Activated CD8-positive, alpha-beta memory T cell treated with anti-CD3 and anti-CD28 coated beads for 36 hours (primary cell): ENCODE measurements around the gene ZNHIT2. TPM values are rescaled to one million over a fixed set of nuclear protein-coding genes. Genes with fewer than 3 reads are reported as not detected.

Experiments
- CTCF ChIA-PET: fragments of 350-600 bp; sonication (Branson Sonifier 250); formaldehyde crosslinking; loops from one replicate; lab custom pipeline; 2021; ENCODE audit warnings: antibody characterized with exemption; lab: Charles Lee
- POLR2A ChIA-PET: fragments of 350-600 bp; sonication (Branson Sonifier 250); formaldehyde crosslinking; loops from one replicate; lab custom pipeline; 2021; ENCODE audit warnings: antibody characterized with exemption; lab: Charles Lee
- total RNA-seq, 2 experiments: library from RNA; stranded (reverse); gene quantifications; one replicate each; pipeline ENCODE4 v1.2.3, GENCODE V29; 2021

ZNHIT2 gene
- total RNA-seq, 2 experiments from 2014 or later = 16.5 to 18.2 TPM

DNA sequence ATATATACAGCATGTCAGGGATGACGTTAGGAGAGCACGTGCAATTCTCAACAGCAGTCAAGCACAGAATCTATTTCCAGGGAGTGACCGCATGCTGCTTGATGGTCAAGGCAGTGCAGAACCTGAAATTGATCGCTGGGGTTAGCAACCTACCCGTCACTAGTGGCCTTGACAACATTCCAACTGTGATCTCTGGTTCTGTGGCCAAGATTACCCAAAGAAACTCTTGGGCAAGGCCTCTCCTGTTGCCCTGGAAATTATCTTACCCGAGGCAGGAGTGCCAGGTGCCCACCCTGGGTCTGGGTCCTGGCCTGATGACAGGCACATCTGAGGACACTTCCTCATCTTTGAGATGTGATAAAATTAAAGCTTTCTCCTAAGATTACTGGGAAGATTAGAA is 3.7 kb downstream of the ZNHIT2 start:
- POLR2A ChIA-PET = interaction anchor here (0.6 to 3.9 kb wide), 3 partner anchors 7 to 482 kb away, joined by 3 to 15 read pairs (median 3); partner anchors contain the start of genes FAU and MRPL49
- CTCF ChIA-PET = interaction anchor here (1.2 to 7.4 kb wide), 5 partner anchors 8 to 187 kb away, joined by 3 to 109 read pairs (median 4); partner anchors contain the start of genes CAPN1, FAU, MRPL49 and SYVN1

DNA sequence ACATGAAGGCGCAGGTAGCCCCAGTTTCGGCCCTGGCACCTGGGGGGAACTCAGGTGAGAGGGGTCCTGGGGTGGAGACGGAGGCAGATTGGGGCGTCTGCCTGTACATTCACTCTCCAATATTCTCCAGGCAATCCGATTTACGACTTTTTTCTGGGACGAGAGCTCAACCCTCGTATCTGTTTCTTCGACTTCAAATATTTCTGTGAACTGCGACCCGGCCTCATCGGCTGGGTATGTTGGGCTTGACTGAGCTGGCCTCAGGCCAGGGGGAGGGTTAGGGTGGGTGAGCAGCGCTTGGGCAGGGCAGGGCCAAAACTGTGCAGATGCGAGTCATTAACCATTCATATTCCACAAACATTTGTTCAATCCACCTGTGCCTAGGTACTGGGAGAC is 4.1 kb downstream of the ZNHIT2 start:
- CTCF ChIA-PET = interaction anchor here (1.0 to 7.4 kb wide), 10 partner anchors 8 to 260 kb away, joined by 3 to 109 read pairs (median 4); partner anchors contain the start of genes CAPN1, FAU, MRPL49 and SAC3D1

GRCh38 chr11:65112546-65113360 is 4.7 kb downstream of the ZNHIT2 start:
- ChIA-PET CTCF (interaction anchor here (0.8 to 7.4 kb wide), 16 partner anchors 9 to 264 kb away, joined by 3 to 109 read pairs (median 3); partner anchors contain the start of genes ARL2, CAPN1, FAU and MRPL49), POLR2A (interaction anchor here (0.8 to 3.9 kb wide), 3 partner anchors 9 to 16 kb away, joined by 3 to 17 read pairs (median 15); partner anchors contain the start of genes FAU, MRPL49 and VPS51)

More for the DNA sequence above, 4.1 kb downstream of the ZNHIT2 start:
- POLR2A ChIA-PET = interaction anchor here (0.7 to 3.9 kb wide), 4 partner anchors 8 to 79 kb away, joined by 3 to 17 read pairs (median 9); partner anchors contain the start of genes FAU, MRPL49 and VPS51

DNA sequence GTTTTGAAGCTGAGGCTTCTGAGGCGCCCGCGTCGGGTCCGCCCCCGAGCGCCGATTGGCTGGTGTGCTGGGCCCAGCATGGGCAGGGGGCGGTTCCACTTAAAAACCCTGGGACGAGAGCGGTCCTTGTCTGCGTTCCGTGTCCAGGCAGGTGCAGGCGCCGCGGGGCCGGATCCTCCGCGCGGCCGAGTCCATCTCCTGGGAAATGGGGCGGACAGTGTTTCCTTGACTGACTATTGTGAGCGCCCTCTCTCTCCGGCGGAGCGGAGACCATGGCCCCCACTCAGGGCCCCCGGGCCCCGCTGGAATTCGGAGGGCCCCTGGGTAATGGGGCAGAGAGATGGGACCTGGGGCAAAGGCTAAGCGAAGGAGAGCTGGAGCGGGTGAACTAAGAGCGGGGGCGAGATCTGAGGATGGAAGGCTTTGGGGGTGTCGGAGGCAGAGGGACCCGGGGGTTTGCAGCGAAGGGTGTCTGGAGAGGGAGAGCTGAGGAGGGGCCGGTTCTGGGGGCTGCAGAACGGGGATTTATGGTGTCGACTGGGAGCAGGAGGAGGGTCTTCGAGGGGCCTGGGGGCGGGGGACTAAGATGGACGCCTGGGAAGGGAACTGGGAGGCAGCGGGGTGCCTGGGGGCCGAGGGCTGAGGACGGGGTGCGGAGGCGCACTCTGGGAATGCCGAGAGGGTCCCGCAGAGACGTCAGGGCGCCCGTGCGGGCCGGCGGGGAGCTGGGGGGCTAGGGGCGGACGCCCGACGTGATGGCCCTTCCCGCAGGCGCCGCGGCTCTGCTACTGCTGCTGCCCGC is 5.6 kb downstream of the ZNHIT2 start, which contains the start of gene TM7SF2:
Gene TM7SF2, plus strand, starts transcription at position 129 of the 802 bp plus-strand sequence. Its CDS starts 144 bp downstream, at position 273.
- ChIA-PET CTCF (interaction anchor here (0.8 to 7.4 kb wide), 20 partner anchors 8 to 263 kb away, joined by 3 to 109 read pairs (median 3); partner anchors contain the start of genes ARL2, CAPN1, FAU and MRPL49), POLR2A (interaction anchor here (0.6 to 3.9 kb wide), 5 partner anchors 9 to 65 kb away, joined by 5 to 17 read pairs (median 9); partner anchors contain the start of genes FAU, MRPL49 and VPS51)

GRCh38 chr11:65111159-65111743 is 6.2 kb downstream of the ZNHIT2 start:
- ChIA-PET CTCF (interaction anchor here (0.9 to 7.4 kb wide), 18 partner anchors 8 to 249 kb away, joined by 3 to 109 read pairs (median 3); partner anchors contain the start of genes ARL2, CAPN1, DPF2 and FAU), POLR2A (interaction anchor here (0.6 to 3.9 kb wide), 5 partner anchors 10 to 66 kb away, joined by 5 to 17 read pairs (median 9); partner anchors contain the start of genes FAU, MRPL49 and VPS51)

- ChIA-PET CTCF (interaction anchor here (0.5 to 7.4 kb wide), 19 partner anchors 9 to 249 kb away, joined by 3 to 109 read pairs (median 3); partner anchors contain the start of genes CAPN1, DPF2, FAU and MRPL49), POLR2A (interaction anchor here (1.9 to 3.9 kb wide), 3 partner anchors 9 to 14 kb away, joined by 9 to 17 read pairs (median 15); partner anchors contain the start of genes FAU, MRPL49 and VPS51)
These were observed 7.1 kb downstream of the ZNHIT2 start for GRCh38 chr11:65110354-65110861.

GRCh38 chr11:65109231-65110198 is 8.0 kb downstream of the ZNHIT2 start:
- CTCF ChIA-PET = interaction anchor here (0.5 to 7.4 kb wide), 11 partner anchors 10 to 264 kb away, joined by 3 to 109 read pairs (median 4); partner anchors contain the start of genes CAPN1, DPF2, FAU and MRPL49
- POLR2A ChIA-PET = interaction anchor here (1.2 to 3.9 kb wide), 3 partner anchors 8 to 12 kb away, joined by 3 to 15 read pairs (median 9); partner anchors contain the start of genes FAU and MRPL49

- CTCF ChIA-PET = interaction anchor here (1.0 to 7.4 kb wide), 3 partner anchors 8 to 263 kb away, joined by 3 to 109 read pairs (median 7); partner anchors contain the start of genes VPS51 and ZNHIT2
- POLR2A ChIA-PET = interaction anchor here (1.2 kb wide), 1 partner anchor 10 kb away, joined by 3 read pairs; no protein-coding TSS in a partner anchor
These were observed 8.9 kb downstream of the ZNHIT2 start for GRCh38 chr11:65108469-65109123.

- ChIA-PET POLR2A (interaction anchor here (1.2 kb wide), 1 partner anchor 10 kb away, joined by 3 read pairs; no protein-coding TSS in a partner anchor), CTCF (interaction anchor here (1.8 to 7.4 kb wide), 2 partner anchors 9 kb away, joined by 7 to 109 read pairs; partner anchors contain the start of genes VPS51 and ZNHIT2)
These were observed 9.6 kb downstream of the ZNHIT2 start for GRCh38 chr11:65107751-65108468.

DNA sequence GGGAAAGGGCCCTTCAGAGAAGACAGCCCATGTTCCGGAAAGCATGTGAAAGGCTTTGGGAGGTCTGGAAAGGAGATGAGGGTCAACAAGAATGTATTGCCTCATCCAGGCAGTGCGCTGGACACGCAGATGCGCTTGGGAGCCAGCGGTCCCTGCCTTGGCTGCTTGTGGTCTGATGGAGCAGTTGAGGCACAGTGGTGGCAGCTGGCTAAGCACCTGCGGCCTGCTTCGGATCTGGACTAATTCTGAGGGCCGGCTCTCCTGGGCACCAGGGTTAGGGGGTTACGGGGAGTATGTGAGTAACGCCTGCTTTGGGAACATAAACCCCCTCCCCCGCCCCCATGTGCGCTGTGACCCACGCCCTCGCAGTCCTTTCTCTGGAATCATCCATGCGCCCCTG is 10.4 kb downstream of the ZNHIT2 start:
- ChIA-PET POLR2A (no interaction called here), CTCF (interaction anchor here (1.8 to 7.4 kb wide), 2 partner anchors 8 to 10 kb away, joined by 7 to 109 read pairs; partner anchors contain the start of genes VPS51 and ZNHIT2)

GRCh38 chr11:65104628-65105027 is 12.9 kb downstream of the ZNHIT2 start:
- CTCF ChIA-PET = interaction anchor here (10.6 kb wide), 1 partner anchor 6 kb away, joined by 109 read pairs; the partner anchor contains the start of gene TM7SF2
- POLR2A ChIA-PET = no interaction called here

- CTCF ChIA-PET = interaction anchor here (2.1 to 10.6 kb wide), 2 partner anchors 7 to 14 kb away, joined by 5 to 109 read pairs; partner anchors contain the start of genes TM7SF2 and ZNHIT2
- POLR2A ChIA-PET = interaction anchor here (0.6 kb wide), 1 partner anchor 399 kb away, joined by 3 read pairs; no protein-coding TSS in a partner anchor
These were observed 14.0 kb downstream of the ZNHIT2 start for GRCh38 chr11:65103476-65103875.

GRCh38 chr11:65102142-65103095 is 15.1 kb downstream of the ZNHIT2 start:
- CTCF ChIA-PET = interaction anchor here (0.7 to 10.6 kb wide), 5 partner anchors 9 to 209 kb away, joined by 3 to 109 read pairs (median 4); partner anchors contain the start of genes FAU, TM7SF2 and ZNHIT2
- POLR2A ChIA-PET = interaction anchor here (1.2 kb wide), 1 partner anchor 8 kb away, joined by 9 read pairs; no protein-coding TSS in a partner anchor
